Right lobe of liver (tissue), 4 donors: Measurements from ENCODE around the gene ZCRB1.

ENCODE experiments used
- CTCF ChIP-seq, 4 donors: fragments of 200-600 bp in 3 of 4; fragments of 450-650 bp in 1 of 4; IDR thresholded peaks; one replicate each; pipeline versions ENCODE4 v1.5.1 to v1.8.0; 2016 to 2022; ENCODE audit warnings: antibody characterized with exemption in 4 of 4, mild to moderate bottlenecking in 2 of 4
- POLR2A ChIP-seq: fragments of 450-650 bp; IDR thresholded peaks from one replicate; pipeline ENCODE4 v1.6.1; 2017; ENCODE audit warnings: antibody characterized with exemption, mild to moderate bottlenecking
- donor health status: DM: no; HTN: no; CAD: no.
- donor health status: DM: no; HTN: no; CAD: no.
- donor health status: DM: no; HTN: yes; CAD: no.

GRCh38 chr12:42370013-42370412, 44.1 kb upstream of the ZCRB1 start:
- TF ChIP-seq CTCF (IDR thresholded peaks at IDR 0.05) (no peak), POLR2A (no peak)
